ENCODE measurements around the gene ETNK1.

Gene ETNK1

DNA sequence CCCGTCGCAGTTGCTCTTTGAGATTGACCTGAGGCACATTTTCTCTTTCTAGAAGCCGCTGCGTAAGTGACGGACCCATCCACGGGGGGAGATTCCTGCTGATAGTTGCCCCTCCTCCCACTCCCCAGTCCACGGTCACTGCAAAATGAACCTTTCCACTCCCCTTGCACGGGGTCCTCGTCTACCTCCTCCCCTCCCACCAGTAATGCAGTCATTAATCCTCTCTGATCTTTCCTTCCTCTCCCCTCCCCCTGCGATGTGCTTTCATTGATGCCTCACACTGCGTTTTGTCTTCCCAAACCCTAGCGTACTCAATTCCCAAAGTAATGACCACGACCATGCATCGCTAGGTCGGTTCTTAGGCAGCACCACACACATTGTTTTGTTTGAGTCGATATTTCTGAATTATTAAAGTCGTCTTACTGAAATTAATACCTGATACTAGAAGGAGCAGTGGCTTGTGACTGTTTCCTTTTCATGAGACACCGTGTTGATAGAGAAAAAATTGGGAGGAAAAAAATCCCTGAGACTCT, 857 bp downstream of the ETNK1 start:
- TF ChIP-seq, protein P1, sequence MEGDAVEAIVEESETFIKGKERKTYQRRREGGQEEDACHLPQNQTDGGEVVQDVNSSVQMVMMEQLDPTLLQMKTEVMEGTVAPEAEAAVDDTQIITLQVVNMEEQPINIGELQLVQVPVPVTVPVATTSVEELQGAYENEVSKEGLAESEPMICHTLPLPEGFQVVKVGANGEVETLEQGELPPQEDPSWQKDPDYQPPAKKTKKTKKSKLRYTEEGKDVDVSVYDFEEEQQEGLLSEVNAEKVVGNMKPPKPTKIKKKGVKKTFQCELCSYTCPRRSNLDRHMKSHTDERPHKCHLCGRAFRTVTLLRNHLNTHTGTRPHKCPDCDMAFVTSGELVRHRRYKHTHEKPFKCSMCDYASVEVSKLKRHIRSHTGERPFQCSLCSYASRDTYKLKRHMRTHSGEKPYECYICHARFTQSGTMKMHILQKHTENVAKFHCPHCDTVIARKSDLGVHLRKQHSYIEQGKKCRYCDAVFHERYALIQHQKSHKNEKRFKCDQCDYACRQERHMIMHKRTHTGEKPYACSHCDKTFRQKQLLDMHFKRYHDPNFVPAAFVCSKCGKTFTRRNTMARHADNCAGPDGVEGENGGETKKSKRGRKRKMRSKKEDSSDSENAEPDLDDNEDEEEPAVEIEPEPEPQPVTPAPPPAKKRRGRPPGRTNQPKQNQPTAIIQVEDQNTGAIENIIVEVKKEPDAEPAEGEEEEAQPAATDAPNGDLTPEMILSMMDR (IDR thresholded peaks at IDR 0.05): no peak

DNA sequence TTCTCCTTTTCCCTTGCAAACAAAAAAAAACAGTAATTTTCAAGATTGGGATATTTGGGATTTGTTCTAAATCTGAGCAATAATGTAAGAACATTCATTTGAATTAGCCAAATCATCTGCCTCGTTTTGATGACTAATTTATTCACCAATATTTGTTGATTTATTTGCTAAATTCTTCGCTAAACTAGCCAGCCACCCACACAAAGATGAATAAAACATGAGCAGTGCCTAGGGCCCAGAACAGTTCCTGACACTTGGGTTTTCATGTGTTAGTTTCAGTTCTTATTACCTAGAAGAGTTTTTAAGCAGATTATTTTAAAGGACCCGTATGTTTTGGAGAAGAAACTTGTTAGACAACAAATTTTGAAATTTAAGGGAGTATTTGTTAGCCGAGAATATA, 1.4 kb downstream of the ETNK1 start:
- TF ChIP-seq, protein P1 (IDR thresholded peaks at IDR 0.05): no peak

DNA sequence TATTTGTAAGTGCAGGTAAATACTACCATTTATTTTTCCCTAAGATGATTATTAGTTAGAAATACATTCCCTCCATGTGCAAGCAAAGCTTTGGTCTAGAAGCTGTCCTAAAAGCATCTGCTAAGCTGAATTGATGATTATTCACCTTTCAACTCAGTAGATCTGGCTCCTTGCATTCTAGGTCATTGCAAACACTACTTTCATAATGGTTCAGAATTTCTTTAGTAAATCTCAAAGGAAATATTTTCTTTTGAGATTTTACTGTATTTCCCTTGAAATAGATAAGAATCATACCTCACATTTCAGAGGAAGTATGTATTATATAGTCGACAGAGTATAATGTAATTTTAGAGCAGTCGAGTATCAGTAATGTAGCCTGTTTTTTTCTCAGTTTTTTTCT, 2.4 kb downstream of the ETNK1 start:
- TF ChIP-seq, protein P1 (IDR thresholded peaks at IDR 0.05): no peak

DNA sequence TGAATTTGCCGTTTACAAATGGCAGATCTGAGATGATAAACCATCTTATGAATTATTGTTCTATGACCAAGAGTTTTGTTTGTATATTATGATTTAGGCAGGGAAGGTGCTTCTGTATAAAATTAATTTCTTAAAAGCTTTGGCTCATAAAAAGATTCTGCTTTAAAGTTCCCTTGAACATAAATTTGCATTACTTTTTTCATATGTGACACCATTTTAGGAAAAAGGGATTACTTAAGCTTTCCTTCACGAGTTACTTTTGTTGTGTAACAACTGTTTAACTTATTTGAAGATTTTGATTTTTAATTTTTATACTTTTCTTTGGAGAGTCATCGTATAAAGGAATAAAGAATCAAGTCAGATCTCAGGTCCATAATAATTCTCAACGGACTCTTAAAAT, 3.3 kb downstream of the ETNK1 start:
- TF ChIP-seq, protein P1 (IDR thresholded peaks at IDR 0.05): no peak

DNA sequence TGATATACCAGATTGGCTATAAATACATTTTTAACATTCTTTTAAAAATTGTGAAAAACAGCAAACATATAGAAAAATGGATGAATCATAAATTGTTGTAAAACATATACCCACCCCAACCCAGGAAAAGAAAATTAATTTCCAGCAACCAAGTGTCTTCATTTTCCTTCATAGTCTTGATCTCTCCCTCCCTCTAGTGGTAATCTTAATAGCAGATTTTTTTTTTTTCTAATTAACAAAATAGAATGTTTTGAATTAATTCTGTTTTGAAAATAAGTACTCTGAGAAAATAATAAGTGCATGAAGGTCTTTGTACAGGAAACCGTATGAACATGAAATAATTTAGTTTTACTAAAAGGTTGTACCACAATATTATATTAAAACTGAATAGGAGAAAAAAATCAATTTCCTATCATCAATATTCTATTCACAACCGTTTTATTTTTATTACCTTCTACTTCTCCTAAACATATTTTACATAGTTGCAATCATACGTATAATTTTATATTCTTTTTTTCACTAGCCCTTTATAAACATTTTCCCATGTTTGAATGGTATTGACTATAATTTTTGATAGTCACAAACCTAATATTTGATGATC, 7.0 kb downstream of the ETNK1 start:
- TF ChIP-seq, protein P1 (IDR thresholded peaks at IDR 0.05): peak; percentile 69

DNA sequence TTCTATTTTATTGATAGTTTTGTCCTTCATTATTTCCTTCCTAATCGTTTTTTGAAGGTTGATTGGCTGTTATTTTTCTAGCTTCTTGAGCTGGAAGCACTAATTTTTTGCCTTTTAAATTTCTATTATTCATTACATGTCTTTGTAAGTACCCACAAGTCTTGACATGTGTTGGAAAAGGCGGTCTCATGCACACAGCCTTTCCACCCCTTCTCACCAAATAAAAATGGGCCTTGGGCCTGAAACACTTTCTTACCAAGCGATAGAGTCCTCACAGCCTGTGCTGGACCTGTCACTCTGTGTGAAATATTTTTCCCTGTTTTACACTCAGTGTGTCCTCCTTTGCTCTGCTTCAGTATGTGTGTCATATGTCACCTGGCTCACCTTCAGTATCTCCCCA, 9.9 kb downstream of the ETNK1 start:
- TF ChIP-seq, protein P1 (IDR thresholded peaks at IDR 0.05): no peak

DNA sequence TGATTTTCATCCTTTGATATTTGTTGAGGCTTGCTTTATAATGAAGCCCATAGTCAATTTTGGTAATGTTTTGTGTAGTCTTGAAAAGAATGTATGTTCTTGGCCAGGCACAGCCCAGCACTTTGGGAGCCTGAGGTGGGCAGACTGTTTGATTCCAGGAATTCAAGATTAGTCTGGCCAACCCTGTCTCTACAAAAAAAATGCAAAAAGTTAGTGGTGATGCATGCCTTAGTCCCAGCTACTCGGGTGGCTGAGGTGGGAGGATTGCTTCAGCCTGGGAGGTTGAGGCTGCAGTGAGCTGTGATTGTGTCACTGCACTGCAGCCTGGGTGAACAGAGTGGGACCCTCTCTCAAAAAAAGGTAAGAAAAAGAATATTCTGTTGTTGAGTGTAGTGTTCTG, 10.8 kb downstream of the ETNK1 start:
- TF ChIP-seq, protein P1 (IDR thresholded peaks at IDR 0.05): no peak

DNA sequence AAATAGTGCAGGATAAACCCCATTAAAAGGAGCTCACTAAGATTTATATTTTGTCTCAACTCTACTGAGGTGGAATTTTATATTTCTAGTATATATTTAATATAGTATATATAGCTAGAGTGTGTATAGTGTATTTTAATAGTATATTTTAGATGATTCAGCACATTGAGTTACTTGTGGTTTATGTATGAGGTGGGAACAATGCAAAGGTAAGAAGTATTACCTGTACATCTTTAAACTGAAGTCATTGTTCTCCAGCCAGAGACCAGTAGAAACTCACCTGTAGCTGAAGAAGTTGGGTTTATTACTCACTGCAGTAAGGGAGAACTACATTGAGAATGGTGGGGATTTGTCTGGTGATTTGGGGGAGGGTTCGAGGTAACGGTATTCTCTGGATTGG, 15.9 kb downstream of the ETNK1 start:
- TF ChIP-seq, protein P1 (IDR thresholded peaks at IDR 0.05): no peak
